Mesothelial cell of epicardium (in vitro differentiated cells): ENCODE measurements around the gene GRM7. TPM values are rescaled to one million over a fixed set of nuclear protein-coding genes. Genes with fewer than 3 reads are reported as not detected.

Source experiments
- DNase-seq, 2 experiments: peaks; one replicate each; pipeline ENCODE4 v3.0.0; 2021; ENCODE audit warnings: low spot score in 2 of 2; ENCODE audit not compliant: unreplicated experiment in 2 of 2
- H3K27ac Mint-ChIP-seq: 2 replicates; pipeline ENCODE4 v1.8.0; 2021; ENCODE audit warnings: mixed read lengths
- H3K27me3 Mint-ChIP-seq: 2 replicates; pipeline ENCODE4 v1.8.0; 2021; ENCODE audit warnings: low read depth, mixed read lengths
- H3K36me3 Mint-ChIP-seq: 2 replicates; pipeline ENCODE4 v1.8.0; 2021; ENCODE audit warnings: mixed read lengths
- H3K4me1 Mint-ChIP-seq: 2 replicates; pipeline ENCODE4 v1.8.0; 2021; ENCODE audit warnings: mixed read lengths
- H3K4me3 Mint-ChIP-seq: 2 replicates; pipeline ENCODE4 v1.8.0; 2021; ENCODE audit warnings: mild to moderate bottlenecking, moderate library complexity, mixed read lengths
- H3K9me3 Mint-ChIP-seq: 2 replicates; pipeline ENCODE4 v1.8.0; 2021; ENCODE audit warnings: mixed read lengths
- CTCF ChIP-seq: fragments of 200-600 bp; sonication (generic); IDR thresholded peaks from one replicate; pipeline ENCODE4 v1.5.0; 2021; ENCODE audit warnings: antibody characterized with exemption; ENCODE audit not compliant: unreplicated experiment
- total RNA-seq: library from RNA; stranded (reverse); gene quantifications from 3 replicates; pipeline ENCODE4 v1.2.1, GENCODE V29; 2021

The GRM7 gene
- total RNA-seq, 1 donor from 2014 or later: 0.69 TPM

GRCh38 chr3:7740458-7740857 is 879.5 kb downstream of the GRM7 start:
- Mint-ChIP-seq H3K9me3 (peaks cover 6% of the 10 kb centered on the region), H3K27ac (no peak overlapping the region), H3K27me3 (no peaks in the 10 kb centered on the region), H3K4me3 (no peak overlapping the region), H3K36me3 (no peaks in the 10 kb centered on the region), H3K4me1 (no peaks in the 10 kb centered on the region)
- DNase-seq: no peak
- TF ChIP-seq CTCF: no peak

GRCh38 chr3:7744850-7745249 is 883.9 kb downstream of the GRM7 start:
- Mint-ChIP-seq H3K36me3 (no peaks in the 10 kb centered on the region), H3K9me3 (peaks cover 6% of the 10 kb centered on the region), H3K27ac (no peak overlapping the region), H3K27me3 (no peaks in the 10 kb centered on the region), H3K4me1 (no peaks in the 10 kb centered on the region), H3K4me3 (no peak overlapping the region)
- TF ChIP-seq CTCF: no peak
- DNase-seq: no peak

- no peak for DNase-seq
- Mint-ChIP-seq H3K4me3 (no peak overlapping the region), H3K27ac (no peak overlapping the region), H3K4me1 (no peaks in the 10 kb centered on the region), H3K36me3 (no peaks in the 10 kb centered on the region), H3K27me3 (no peaks in the 10 kb centered on the region), H3K9me3 (peaks cover 6% of the 10 kb centered on the region)
- TF ChIP-seq CTCF: no peak
Measured at GRCh38 chr3:7745711-7746110, 884.8 kb downstream of the GRM7 start.

GRCh38 chr3:7749931-7750695 is 889.2 kb downstream of the GRM7 start:
- H3K4me3 Mint-ChIP-seq: no peak overlapping the region
- H3K4me1 Mint-ChIP-seq: no peaks in the 10 kb centered on the region
- H3K36me3 Mint-ChIP-seq: no peaks in the 10 kb centered on the region
- no peak for DNase-seq
- TF ChIP-seq CTCF: no peak
- no peaks in the 10 kb centered on the region for H3K27me3 Mint-ChIP-seq
- H3K27ac Mint-ChIP-seq: no peak overlapping the region
- H3K9me3 Mint-ChIP-seq: no peaks in the 10 kb centered on the region

GRCh38 chr3:7752005-7752404 is 891.1 kb downstream of the GRM7 start:
- no peaks in the 10 kb centered on the region for H3K4me1 Mint-ChIP-seq

More at GRCh38 chr3:7752005-7752404, 891.1 kb downstream of the GRM7 start:
- no peak overlapping the region for H3K27ac Mint-ChIP-seq
- H3K4me3 Mint-ChIP-seq: no peak overlapping the region
- H3K27me3 Mint-ChIP-seq: no peaks in the 10 kb centered on the region
- no peaks in the 10 kb centered on the region for H3K36me3 Mint-ChIP-seq
- H3K9me3 Mint-ChIP-seq: no peaks in the 10 kb centered on the region
- TF ChIP-seq CTCF: no peak
- no peak for DNase-seq
